NK-92 (cell line): ENCODE measurements around the gene NFATC1.
"Not testable (repeated sequence)": the region's sequence is repeated elsewhere in the genome, so short reads cannot be mapped to it uniquely, and the experiment has no call there.

ENCODE experiments used
- DNase-seq: peaks from one replicate; lab custom pipeline; 2025; ENCODE audit not compliant: unreplicated experiment; lab: John Stamatoyannopoulos, UW

NFATC1 gene

DNA sequence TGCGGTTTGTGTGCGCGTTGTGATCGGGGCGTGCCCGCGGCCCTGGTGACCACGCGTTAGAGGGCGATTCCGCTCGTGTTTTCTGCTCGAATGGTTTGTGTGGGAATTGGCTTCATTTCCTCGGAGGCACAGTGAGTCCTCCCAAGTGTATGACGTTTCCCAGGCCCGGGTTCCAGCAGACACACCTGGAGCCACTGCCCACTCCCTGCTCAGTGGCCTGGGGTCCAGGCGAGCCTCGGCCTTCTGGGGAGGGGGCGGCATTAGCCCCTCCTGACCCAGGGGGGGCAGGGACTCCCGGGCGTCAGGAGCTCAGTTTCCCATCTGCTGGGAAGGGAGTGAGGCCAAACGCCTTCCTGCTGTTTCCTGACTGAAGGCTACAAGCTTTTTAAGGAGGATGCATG is 92.1 kb downstream of the NFATC1 start:
- DNase-seq: no peak

- no peak for DNase-seq
Measured at GRCh38 chr18:79488311-79489050, 92.8 kb downstream of the NFATC1 start.

- no peak for DNase-seq
Measured at GRCh38 chr18:79489051-79489898, 93.5 kb downstream of the NFATC1 start.

DNA sequence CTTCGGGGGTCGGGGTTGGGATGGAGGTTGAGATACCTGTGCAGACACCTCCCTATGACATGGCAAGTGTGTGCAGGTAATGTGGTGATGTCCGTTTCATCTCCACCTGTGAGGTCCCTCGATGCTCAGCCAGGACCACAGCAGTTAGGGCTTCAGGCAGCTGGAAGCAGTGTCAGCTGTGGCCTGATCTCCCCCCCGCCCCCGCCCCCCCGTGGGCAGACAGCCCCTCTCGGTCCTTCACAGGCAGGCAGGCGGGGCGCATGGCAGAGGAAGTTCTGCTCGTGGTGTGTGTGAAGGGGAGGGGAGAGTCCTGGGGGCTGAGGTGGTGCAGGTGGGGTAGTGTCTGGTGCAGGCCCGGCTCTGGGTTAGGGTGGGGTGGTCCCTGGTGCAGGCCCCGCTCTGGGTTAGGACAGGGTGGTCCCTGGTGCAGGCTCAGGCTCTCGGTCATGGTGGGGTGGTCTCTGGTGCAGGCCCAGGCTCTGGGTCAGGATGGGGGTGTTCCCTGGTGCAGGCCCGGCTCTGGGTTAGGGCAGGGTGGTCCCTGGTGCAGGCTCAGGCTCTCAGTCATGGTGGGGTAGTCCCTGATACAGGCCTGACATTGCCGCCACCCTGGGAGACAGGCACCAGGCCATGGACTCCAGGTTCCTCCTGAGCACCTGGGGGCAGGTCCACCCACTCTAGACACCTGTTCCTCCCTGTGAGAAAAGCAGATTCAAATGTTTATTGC is 94.3 kb downstream of the NFATC1 start:
- DNase-seq: no peak

DNA sequence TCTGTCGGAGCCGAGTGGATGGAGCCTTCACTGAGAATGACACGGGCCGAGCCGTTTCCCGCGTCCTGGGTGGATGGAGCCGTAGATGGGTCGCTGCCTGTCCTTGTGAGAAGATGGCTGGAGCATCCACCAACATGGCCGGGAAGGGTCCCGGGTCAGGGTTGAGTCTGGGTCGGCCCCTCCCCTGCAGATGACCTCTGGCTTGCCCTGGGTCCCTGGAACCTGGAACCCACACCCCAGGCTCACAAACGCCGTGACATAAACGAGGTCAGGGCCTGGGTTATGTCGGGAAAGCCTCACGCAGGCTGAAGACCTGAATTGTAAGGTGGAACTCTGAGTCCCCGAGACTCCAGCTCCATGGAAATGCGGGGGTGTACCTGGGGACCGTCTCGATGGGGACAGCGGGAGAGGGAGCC is 94.9 kb downstream of the NFATC1 start:
- DNase-seq: no peak

DNA sequence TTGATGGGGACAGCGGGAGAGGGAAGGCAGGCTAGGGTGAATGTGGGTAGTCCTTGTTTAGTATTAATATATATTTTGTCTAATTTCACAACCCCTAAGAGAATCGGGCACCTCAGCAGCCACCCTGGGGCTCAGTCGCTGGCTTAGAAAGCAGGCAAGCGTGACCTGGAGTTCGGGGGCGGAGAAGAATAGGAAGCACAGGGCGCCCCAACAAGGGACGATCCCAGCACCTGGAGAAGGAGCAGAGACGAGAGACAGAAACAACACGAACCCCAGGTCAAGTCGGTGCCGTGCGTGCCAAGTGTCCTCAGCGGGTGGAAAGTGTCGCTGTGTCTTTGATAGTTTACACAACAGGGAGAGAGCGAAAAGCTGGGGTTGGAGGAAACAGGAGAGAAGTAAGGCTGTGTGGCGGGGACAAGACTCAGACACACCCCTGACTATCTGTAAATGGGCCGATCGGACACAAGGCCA is 95.4 kb downstream of the NFATC1 start:
- no peak for DNase-seq

DNA sequence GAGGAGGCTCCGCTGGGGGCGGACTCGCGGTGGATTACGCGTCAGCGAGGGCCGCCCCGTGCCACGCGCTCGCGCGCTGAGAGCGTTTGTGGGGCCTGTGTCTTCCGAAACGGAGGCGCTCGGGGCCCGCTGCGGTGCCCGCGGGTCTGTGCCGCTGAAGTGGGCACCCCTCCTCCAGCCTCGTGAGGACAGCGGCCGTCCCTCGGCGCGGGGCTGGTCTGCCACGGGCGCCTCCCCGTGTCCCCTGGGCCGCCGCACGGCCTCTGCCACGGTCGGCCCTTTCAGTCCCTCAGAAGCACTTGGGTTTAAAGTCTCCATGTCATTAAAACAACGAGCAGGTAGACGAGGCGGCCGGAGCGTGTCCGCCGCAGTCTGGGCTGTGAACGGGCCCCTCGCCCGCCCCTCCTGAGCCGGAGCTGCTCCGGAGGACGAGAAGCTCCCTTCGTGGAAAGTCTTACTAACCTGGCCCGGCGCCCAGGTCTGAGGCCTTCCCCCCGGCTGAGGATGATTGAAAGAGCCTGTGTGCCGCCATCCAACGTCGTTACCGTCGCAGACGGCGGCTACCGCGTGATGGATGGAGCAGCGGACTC is 97.6 kb downstream of the NFATC1 start:
- no peak for DNase-seq

DNA sequence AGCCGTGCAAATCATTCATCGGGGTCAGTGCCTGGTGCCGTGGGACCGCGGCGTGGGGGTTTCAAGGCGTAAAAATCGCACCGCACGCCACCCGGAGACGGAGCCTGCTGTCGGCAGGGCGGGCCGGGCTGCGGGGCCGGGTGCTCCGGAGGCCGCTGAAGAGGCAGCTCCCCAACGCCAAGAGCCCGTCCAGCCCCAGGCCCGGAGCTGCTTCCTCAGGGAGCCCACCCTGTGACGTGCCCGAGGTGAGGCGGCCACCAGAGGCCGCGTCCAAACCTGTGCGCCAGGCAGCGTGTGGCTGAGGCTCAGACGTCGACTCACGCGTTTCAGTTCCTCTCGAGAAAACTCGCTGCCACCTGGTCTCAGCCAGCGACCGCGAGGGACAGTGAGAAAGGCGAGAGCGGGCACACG is 98.1 kb downstream of the NFATC1 start:
- DNase-seq: no peak

DNA sequence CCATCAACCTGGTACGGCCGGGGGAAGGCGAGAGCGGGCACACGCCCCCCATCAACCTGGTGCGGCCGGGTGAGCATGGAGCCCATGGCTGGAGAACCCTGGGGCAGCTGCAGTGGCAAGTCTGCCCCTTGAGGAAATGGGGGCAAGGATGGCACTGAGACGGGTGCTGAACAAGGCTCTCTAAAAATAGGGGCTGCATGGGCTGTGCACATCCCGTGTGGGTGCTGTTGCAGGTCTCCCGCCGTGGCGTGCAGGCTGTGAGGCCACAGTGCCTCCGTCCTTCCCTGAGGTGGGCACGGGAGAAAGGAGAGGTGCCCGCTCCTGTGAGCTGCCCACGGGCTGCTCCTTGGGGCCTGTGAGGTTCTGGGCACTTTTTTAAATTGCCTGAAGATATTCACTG is 99.2 kb downstream of the NFATC1 start:
- DNase-seq: no peak

DNA sequence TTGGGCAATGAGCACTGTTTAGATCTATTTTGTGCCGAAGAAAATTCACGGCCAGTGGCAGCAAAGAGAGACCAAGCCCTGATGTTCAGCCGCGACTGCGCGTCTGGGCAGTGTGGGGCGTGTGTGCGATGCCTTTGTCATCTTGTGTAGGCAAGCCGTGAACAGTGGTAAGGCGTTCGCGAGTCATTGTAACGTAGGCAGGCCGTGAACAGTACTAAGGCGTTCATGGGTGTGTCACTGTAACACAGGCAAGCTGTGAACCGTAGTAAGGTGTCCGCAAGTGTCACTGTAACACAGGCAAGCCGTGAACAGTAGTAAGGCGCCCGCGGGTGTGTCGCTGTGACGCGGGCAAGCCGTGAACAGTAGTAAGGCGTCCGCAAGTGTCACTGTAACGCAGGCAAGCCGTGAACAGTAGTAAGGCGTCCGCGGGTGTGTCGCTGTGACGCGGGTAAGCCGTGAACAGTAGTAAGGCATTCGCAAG is 99.9 kb downstream of the NFATC1 start:
- DNase-seq: no peak

GRCh38 chr18:79496237-79496977 is 100.7 kb downstream of the NFATC1 start:
- no peak for DNase-seq

DNA sequence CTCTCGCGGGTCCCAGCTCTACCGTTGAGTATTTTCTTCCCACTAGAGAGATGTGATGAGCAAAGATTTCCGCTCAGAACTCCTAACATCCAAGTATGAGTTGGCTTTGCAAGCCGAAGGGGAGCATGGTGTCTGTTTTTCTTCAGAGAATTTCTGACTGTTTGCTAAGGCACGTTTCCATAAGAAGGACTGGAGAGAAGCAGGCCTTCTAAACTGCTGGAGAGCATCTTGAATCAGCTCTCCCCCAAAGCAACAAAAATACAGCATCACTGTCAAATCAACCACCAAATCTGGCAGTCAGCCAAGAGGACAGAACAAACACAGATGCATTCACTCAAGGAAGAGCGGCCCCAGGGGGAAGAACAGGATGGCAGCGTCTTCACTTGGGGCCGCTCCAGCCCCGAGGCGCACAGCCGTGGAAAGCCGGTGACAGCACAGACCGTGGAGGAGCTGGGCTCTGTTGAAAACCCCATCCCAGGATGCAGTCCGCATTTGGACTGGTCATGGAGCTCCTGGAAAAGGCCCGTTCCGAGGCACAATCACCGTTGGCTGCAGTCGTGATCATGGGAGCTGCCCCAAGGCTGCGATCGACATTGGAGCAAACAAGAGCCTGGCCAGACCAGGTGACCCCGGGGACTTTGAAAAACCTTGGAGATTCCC is 101.4 kb downstream of the NFATC1 start:
- no peak for DNase-seq

DNA sequence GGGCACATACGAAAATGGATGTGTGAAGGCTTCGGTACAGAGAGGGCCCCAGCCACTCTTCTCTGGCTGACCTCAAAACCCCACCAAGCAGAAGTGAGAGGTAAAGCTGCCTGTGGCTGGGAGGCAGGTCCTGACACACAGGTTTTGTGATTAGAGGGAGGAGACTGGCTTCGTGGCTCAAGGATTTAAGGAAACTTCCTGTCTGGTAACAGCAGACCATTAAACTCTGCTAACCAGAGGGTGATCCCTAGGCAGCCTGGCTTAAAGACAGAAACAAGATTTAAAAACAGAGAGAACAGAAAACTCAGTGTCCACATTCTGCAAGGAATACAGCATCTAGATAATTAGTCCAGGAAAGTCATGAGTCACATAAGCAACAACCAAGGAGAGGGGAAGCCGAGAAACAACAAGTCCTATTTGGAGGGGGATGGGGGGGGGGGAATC is 101.9 kb downstream of the NFATC1 start:
- no peak for DNase-seq

- DNase-seq: no peak
Measured at GRCh38 chr18:79498662-79499061, 102.9 kb downstream of the NFATC1 start.

- DNase-seq: no peak
Measured at GRCh38 chr18:79501006-79501405, 105.3 kb downstream of the NFATC1 start.

DNA sequence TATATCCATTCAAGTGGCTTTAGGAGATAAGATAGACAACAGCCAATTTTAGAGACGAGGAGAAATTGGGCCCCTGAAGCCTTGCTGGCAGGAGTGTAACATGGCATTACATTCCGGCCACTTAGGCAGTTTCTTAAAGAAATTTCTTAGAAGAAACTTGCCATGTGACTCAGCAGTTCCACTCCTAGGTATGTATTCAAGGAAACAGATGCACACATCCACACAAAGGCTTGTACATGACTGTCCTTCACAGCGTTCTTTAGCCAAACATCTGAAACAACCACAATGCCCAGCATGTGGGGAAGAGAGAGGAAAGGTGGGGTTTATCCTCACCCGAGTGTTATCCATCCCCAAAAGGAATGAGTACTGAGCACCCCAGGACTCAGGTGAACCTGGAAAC is 107.1 kb downstream of the NFATC1 start:
- DNase-seq: no peak

GRCh38 chr18:79503406-79503805 is 107.7 kb downstream of the NFATC1 start:
- DNase-seq: no peak

GRCh38 chr18:79504034-79504433 is 108.3 kb downstream of the NFATC1 start:
- no peak for DNase-seq

DNA sequence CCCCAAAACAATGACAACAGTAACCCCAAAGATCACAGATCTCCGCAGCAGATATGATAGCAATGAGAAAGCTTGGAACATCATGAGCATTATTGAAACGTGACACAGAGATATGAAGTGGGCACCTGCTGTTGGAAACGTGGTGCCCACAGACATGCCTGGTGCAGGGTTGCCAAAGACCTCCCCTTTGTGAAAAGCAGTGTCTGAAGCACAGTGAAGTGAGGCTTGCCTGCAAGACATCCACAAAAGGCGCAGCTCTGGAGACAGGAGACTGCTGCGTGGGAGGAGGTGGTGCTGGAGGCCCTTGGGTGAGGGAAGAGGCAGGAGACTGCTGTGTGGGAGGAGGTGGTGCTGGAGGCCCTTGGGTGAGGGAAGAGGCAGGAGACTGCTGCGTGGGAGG is 108.8 kb downstream of the NFATC1 start:
- DNase-seq: not testable (repeated sequence)

DNA sequence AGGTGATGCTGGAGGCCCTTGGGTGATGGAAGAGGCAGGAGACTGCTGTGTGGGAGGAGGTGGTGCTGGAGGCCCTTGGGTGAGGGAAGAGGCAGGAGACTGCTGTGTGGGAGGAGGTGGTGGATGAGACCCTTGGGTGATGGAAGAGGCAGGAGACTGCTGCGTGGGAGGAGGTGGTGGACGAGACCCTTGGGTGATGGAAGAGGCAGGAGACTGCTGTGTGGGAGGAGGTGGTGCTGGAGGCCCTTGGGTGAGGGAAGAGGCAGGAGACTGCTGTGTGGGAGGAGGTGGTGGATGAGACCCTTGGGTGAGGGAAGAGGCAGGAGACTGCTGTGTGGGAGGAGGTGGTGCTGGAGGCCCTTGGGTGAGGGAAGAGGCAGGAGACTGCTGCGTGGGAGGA is 109.7 kb downstream of the NFATC1 start:
- DNase-seq: not testable (repeated sequence)
